ENCODE data around the gene TP53RK.

Gene TP53RK

DNA sequence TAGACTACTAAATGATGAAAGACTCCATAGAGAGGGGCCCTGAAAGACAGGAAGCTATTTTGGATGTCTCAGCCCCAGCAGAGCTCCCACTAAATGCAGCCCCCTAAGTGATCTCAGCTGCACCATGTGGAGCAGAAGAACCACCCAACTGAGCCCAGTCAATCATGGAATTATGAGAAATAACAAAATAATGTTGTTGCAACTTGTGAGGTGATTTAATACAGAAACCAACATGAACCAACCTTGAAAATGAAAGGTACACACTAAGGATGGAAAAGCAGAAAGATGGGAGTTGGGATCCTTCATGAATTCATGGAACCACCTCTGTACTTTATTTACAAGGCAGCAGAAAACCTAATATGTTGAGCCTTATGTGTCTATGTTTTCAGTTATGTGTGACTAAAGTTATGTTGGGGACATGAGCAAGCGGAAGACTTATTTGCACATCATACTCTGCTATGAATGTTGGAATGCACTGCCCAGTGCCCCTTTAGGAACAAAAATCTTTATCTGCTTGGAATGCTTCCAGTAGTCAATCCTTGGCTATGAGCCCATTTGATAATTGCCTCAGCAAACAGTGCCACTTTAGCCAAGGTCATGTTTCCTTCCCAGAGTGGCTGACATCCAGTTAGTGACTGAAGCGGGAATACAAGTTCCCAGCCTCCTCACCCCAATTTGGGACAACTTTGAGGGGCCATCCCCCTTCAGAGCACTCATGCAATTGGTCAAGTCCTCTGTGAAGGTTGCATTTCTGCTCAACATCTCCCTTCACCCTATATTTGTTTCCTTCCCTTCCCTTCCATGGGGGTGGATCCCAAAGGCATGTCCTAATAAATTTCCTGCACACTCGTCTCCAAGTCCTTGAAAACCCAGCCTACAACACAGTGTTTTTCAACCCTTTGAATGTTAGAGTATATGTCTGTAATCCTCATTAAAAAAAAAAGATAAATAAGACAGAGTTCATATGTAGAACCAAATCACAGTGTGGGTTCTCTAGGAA, 18.4 kb downstream of the TP53RK start:
- H3K4me3 ChIP-seq (ENCODE audit: low read depth, low read length): no peak overlapping the region
- no peak for DNase-seq (ENCODE audit: low read depth)
- TF ChIP-seq, protein P1, sequence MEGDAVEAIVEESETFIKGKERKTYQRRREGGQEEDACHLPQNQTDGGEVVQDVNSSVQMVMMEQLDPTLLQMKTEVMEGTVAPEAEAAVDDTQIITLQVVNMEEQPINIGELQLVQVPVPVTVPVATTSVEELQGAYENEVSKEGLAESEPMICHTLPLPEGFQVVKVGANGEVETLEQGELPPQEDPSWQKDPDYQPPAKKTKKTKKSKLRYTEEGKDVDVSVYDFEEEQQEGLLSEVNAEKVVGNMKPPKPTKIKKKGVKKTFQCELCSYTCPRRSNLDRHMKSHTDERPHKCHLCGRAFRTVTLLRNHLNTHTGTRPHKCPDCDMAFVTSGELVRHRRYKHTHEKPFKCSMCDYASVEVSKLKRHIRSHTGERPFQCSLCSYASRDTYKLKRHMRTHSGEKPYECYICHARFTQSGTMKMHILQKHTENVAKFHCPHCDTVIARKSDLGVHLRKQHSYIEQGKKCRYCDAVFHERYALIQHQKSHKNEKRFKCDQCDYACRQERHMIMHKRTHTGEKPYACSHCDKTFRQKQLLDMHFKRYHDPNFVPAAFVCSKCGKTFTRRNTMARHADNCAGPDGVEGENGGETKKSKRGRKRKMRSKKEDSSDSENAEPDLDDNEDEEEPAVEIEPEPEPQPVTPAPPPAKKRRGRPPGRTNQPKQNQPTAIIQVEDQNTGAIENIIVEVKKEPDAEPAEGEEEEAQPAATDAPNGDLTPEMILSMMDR (IDR thresholded peaks at IDR 0.05; ENCODE audit: insufficient read depth, low read depth, low read length, missing control alignments): no peak

DNA sequence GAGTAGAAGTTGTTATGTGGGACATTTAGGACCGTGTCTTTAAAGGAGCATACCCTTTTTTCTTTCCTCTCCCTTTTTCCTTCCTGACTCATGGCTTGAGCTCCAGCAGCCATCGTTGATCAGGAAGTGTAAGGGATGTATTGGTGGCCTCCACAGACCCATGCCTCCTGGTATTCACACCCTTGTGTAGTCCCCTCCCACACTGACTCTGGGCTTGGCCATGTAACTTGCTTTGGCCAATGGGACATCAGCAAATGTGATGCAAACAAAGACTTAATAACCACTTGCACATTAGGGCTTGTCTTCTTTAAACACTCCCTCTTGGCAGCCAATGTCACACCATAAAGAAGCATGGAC, 19.0 kb downstream of the TP53RK start:
- no peak overlapping the region for H3K4me3 ChIP-seq (ENCODE audit: low read depth, low read length)
- DNase-seq (ENCODE audit: low read depth): no peak
- TF ChIP-seq, protein P1 (IDR thresholded peaks at IDR 0.05; ENCODE audit: insufficient read depth, low read depth, low read length, missing control alignments): no peak

DNA sequence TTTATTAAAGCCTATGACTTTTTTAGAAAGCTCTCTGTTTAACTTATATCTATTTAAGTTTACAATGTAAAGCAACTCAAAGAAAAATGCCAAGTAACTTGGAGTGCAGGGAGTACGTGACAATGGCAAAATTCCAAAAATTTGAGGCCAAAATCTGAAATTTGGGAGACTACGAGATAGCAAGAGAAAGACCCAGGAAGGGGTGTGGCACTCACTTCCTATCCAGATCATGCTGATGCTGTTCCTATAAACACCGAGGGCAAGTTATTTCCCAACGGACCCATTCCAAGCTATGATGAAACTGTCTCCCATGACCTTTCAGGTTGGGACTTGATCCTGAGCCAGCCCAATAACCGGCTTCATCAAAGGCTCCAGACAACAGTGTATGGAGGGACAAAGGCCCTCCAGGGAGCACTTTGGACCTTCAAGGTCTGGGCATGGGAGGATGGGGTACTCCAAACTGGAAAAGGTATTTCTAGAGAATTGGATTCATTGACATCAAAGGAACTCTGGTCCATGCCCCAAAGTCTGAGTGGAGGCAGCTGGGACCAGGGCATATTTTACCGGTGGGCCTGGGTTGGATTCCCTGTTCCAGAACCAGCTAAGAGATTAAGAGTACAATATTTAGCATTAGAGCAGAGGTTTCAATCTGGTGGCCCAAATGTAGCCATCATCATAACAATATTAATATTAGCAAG, 22.3 kb downstream of the TP53RK start:
- no peak for DNase-seq (ENCODE audit: low read depth)
- TF ChIP-seq, protein P1 (IDR thresholded peaks at IDR 0.05; ENCODE audit: insufficient read depth, low read depth, low read length, missing control alignments): no peak
- H3K4me3 ChIP-seq (ENCODE audit: low read depth, low read length): no peak overlapping the region

DNA sequence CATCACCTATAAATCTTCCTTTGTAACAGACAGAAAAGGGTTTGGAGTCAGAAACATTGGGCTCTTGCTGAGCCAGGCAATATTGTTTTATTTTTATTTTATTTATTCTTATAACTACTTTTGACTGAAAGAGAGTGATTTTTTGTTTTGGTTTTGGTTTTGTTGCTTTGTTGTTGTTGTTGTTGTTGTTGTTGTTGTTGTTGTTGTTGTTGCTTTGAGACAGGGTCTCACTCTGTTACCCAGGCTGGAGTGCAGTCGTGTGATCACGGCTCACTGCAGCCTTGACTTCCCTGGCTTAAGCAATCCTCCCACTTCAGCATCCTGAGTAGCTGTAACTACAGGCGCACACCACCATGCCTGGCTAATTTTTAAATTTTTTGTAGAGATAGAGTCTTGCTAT, 22.9 kb downstream of the TP53RK start:
- TF ChIP-seq, protein P1 (IDR thresholded peaks at IDR 0.05; ENCODE audit: insufficient read depth, low read depth, low read length, missing control alignments): no peak
- no peak for DNase-seq (ENCODE audit: low read depth)

DNA sequence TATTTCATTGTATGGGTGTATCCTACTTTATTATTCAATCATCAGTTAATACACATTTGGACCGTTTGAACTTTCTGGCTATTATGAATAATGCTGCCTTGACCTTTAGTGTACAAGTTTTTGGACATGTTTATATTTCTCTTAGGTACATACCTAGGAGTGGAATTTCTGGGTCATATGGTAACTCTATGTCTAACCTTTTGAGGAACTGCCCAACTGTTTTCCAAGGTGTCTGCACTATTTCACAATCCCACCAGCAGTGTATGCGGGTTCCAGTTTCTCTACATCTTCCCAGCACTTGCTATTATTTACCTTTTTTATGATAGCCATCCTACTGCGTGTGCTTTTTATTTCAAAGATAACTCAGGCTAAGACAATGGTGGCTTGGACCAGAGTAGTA, 23.6 kb downstream of the TP53RK start:
- TF ChIP-seq, protein P1 (IDR thresholded peaks at IDR 0.05; ENCODE audit: insufficient read depth, low read depth, low read length, missing control alignments): no peak
- DNase-seq (ENCODE audit: low read depth): no peak

More for the DNA sequence above, 22.9 kb downstream of the TP53RK start:
- no peak overlapping the region for H3K4me3 ChIP-seq (ENCODE audit: low read depth, low read length)

DNA sequence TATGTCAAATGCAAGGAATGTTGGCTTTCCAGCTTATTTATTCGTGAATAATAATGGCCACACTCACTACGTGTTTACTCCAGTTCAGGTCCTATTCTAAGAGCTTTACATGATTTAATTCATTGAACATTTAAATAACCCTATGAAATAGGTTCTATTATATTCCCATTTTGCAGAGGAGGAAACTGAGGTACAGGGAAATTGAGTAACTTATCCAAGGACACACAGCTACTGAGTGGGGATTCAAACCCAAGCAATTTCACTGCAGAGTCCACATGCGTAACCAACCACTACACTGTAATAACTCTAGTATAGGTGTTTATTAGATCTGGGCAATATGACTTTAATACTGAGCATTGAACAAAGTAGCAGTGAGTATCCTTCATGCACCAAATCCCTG, 25.7 kb downstream of the TP53RK start:
- no peak for DNase-seq (ENCODE audit: low read depth)
- TF ChIP-seq, protein P1 (IDR thresholded peaks at IDR 0.05; ENCODE audit: insufficient read depth, low read depth, low read length, missing control alignments): no peak
- H3K4me3 ChIP-seq (ENCODE audit: low read depth, low read length): no peak overlapping the region

More for the DNA sequence above, 23.6 kb downstream of the TP53RK start:
- no peak overlapping the region for H3K4me3 ChIP-seq (ENCODE audit: low read depth, low read length)

All from GM12865 (cell line).